Kidney glomerular epithelial cell (primary cell): ENCODE measurements around the gene SDCCAG8.

ENCODE experiments used
- DNase-seq: peaks from one replicate; lab custom pipeline; 2025; lab: John Stamatoyannopoulos, UW

Gene SDCCAG8

GRCh38 chr1:243390162-243390791, 134.4 kb downstream of the SDCCAG8 start:
- DNase-seq, result no peak

GRCh38 chr1:243391355-243391754, 135.5 kb downstream of the SDCCAG8 start:
- no peak for DNase-seq

- no peak for DNase-seq
Observed at GRCh38 chr1:243393096-243393495, 137.3 kb downstream of the SDCCAG8 start.

DNA sequence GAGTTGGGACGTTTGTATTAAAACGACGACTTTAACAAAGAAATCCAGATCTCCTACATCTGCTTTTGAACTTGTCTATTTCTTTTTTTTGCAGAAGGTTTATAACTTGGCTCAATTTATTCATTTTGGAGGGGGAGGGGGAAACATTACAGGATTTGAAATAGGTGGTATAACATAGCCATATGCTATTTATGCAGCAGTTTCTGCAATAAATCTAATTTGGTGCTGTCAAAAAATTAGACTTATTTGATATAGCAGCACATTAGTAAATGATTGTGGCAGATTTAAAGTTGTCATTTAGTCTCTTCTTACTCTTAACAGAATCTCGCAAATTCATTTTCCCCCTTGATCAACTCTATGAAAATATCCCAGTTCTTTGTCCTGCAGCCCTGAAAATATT, 138.2 kb downstream of the SDCCAG8 start:
- DNase-seq, result no peak

DNA sequence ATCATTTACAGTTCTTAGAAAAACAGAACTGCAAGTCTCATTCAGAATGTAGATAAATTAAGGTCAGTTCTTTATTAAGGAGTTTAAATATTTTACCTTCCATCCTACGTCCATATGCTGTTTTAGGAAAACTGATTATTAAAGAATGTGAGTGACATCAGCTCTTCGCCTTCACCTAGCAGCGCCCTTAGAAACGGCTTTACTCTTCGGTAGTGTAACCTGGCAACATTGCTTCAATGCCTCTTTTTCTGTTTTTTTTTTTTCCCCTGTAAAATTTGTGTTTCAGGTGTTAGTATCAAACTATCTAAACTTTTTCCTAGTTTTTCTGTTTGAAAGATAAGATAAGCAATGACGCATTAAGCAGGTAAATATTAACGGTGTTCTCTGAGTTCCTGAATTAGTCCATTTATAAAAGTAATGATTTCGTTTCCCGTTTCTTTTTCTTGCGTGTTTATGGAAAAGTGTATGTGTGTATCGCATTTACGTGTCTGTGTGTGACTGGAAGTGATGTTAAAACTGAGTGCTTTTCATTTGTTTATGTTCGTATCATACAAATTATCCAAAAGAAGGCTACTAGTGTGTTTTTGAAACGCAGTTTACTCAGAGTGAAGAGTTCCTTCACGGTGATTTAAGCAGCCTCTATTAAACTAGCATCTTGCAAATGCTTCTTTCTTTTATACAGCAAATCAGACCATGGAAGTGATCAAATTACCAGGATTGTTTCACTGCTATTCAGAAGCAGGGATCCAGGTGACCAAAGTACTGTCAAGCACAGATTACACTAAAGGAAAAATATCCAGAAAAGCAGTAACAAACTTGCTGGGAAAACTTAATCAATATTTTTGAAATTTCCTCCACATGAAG, 139.0 kb downstream of the SDCCAG8 start:
- no peak for DNase-seq

DNA sequence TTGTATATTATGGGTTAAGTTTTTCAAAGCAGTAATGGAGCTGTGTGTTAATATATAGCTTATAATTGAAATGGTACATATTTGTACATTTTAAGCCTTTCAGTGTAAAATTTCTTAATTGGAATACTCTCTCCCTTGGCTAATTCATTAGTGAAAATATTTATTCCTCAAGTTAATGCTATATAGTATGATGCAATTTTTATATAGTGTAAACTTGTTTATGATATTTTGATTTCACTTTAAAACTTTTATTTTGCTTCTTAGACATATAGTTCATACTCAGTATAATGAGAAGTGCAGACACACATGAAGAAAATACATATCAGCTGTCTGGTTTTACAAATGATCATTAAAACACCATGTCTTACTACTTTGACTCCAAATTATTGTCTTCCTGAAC, 140.6 kb downstream of the SDCCAG8 start:
- no peak for DNase-seq

DNA sequence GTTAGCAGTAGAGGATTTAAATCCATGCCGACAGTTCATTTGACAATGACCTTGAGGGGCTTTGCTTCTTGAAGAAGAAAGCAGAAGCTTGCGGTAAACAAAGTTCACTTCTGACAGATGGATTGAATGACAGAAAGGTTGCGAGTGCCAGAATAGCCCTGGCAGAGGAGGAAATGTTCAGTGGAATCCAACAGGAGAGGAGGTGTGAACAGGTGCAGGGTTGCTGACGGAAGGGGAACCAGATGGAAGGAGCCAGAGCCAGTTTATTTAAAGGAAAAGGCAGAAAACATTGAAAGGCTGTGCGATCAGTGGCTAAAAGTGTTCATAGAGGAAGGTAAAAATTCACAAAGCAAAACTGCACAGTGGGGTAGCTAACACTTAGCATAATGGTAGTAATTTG, 141.0 kb downstream of the SDCCAG8 start:
- no peak for DNase-seq

DNA sequence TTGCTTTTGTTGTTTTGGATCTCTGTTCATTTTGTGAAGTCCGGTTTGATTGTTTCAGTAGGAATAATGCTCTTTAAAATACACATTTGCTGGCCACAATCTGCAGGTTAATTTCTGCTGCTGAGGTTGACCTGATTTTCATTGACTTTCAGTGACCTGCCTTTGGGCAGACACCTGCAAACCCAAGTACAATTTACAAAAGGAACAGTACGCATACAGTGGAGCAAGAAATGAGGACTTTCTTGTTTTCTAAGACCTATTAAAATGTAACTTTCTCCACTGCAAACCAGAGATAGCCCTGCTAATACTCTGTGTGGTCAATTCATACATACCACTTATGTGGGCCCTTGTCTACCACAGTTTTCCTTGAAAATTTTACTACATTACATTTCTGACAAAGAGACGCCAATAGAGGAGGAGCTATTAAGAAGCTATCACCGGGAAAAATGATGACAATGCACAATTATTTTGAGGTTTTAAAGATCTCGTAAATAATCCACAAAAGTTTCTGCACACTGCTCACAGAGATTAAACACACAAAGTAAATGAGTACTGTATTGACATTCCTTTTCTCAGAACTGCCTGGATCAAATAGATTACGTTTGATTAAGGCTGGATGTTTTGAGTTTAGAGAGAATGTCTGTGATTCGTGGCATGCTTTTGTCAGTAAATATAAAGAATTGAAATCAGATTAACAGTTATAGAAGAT, 141.9 kb downstream of the SDCCAG8 start:
- no peak for DNase-seq

DNA sequence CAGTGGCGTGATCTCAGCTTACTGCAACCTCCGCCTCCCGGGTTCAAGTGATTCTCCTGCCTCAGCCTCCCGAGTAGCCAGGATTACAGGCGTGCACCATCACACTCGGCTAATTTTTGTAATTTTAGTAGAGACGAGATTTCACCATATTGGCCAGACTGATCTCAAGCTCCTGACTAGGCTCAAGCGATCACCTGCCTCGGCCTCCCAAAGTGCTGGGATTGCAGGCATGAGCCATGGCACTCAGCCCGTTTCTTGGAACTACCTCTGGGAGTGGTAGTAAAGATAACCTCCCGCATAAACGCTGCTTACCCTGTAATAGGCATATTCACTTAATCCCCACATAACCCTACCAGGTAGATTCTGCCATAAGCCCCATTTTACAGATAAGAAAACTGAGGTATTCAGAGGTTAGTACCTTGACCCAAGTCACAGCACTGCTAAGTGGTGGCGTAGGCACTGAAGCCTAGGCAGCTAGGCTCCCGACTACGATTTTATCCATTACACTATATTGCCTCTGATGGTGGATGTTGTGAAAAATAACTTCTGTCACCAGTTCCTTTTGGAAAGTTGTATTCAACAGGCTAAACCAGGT, 143.8 kb downstream of the SDCCAG8 start:
- DNase-seq, result no peak

DNA sequence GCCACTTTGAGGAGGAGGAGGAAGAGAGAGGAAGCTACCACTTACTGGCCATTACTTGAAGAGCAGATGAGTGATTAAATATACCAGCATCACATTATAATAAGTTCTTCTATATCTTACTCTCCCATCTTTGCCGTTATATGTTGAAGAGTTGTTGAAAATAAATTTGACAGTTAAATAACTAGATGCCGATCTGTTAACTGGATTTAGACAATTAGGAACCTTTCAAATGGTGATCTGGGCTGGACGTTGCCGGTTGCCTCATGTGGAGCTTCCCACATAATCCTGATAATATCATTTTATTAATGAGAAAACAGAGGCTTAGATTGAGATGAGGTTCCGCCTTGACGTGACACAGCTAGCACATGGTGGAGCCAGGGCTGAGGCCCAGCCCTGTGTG, 147.0 kb downstream of the SDCCAG8 start:
- no peak for DNase-seq

DNA sequence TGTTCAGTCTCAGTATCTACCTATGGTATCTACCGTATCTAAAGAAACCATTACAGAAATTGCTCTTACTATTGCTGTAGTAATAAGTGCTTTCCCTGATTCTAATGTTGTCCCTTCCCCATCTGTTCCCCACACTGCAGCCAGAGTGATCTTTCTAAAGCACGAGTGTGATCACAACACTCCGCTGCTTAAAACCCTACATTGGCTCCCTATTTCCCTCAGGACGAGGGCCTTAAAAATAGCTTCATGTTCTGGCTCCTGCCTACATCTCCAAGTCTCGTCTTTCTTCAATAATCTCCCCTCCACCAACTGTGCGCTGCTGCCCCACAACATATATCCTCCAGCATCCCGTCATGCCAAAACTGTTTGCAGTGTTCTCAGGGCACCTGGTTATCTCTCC, 150.6 kb downstream of the SDCCAG8 start:
- DNase-seq, result no peak

GRCh38 chr1:243407284-243408018, 151.6 kb downstream of the SDCCAG8 start:
- DNase-seq, result peak; percentile 41

- DNase-seq, result no peak
Observed at GRCh38 chr1:243408479-243408878, 152.6 kb downstream of the SDCCAG8 start.

DNA sequence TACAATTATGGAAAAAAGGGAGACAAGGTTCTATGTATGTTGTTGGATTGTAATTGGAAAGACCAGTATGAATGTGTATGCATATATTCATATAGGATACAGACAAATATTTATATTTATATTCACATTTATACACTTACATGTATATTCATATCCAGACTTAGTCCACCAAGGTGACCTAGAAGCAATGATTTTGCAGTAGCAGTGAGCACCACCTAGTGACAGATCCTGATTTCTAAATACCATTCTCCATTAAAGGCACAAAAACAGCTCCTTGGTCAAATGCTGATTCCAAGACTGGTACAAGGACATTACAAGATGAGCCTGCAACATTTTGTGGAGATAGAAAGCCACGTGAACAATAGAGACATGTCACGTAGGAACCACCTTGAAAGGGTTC, 153.4 kb downstream of the SDCCAG8 start:
- no peak for DNase-seq

- no peak for DNase-seq
Observed at GRCh38 chr1:243411472-243411871, 155.6 kb downstream of the SDCCAG8 start.

- no peak for DNase-seq
Observed at GRCh38 chr1:243413431-243414151, 157.8 kb downstream of the SDCCAG8 start.

DNA sequence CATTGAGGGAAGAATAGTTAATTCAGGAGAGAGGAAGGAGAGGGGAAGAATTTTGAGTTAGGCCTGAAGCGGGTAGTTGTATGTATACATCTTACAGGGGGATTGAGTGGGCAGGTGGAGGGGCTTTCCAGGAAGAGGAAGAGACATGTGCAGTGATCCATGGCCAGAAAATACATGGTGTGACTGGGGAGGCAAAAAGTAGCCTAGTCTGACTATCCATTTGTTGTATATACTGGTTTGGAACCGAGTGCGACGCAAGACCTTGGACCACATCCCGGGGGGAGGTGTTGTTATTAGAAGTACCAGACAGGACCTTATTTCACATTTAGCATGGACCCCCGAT, 158.3 kb downstream of the SDCCAG8 start:
- DNase-seq, result no peak

DNA sequence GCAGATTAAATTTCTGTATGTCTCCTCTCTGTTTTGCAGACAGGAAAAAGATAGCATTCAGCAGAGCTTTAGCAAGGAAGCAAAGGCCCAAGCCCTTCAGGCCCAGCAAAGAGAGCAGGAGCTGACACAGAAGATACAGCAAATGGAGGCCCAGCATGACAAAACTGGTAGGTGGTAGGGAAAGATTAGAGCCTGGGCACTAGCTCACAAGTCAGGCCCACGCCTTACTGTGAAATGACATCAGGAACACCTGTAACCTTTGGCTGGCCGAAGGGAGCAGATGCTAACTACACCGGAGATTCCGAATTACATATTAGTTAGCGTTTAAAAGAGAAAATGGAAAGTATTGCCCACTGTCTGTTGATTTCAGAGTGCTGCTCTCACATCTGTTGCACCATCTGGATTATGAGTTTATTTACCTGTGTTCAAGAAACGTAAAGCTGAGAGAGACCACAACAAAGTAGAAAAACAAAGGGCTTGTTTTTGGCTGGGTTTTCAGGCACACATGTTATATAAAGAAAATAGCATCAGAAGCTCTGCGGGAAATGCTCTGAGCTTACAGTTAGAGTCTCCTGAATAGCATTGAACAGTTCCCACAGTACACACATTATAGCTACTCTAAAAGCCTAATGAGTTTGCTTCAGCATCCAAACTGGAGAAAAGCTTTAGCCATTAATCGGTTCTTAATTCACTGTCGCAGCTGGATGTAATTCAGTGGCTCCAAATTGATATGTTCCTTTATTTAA, 160.0 kb downstream of the SDCCAG8 start:
- DNase-seq, result no peak

GRCh38 chr1:243416495-243416894, 160.7 kb downstream of the SDCCAG8 start:
- no peak for DNase-seq
